ENCODE results near the gene ELFN2.

The ELFN2 gene

DNA sequence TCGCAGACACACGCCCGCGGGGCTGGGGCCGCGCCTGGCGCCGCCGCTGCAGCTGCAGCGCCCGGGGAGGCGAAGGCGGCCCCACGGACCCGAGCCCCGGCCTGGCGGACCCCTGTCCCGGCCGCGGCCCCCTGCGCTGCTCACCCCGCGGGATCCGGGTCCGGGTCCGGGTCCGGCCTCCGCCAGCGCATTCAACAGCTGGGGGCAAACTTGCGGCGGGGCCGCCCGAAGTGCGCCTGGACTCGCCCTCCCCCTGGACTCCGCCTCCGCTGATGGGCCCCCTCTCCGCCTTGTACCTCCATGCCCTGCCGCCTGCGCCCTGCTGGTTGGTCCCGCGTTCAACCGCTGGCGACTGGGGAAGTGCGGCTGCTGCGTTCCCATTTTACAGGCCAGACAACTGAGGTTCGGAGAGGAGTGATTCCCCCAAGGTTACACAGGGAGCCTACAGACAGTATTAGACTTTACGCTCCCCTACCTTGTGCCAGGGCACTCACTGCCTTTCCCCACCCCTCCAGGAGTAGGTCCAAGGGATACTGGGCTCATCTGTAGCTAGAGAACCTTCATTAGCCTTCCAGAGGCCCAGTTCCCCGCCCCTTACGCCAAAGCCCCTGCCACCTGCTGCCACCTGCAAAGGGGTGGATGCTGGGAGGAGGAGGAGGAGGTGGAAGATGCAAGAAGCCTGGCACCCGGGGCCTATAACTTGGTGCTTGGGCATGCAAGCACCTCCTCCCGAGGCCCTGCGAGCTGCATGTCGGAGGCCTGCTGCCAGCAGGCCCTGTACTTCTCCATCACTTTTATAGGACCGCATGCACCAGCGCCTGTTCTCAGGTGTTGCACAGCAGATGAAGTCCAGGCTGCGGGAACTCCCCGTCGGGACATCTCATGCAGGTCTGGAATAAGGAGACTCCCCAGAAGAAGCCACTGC lies 694 bp upstream of the ELFN2 start:
- DNase-seq (ENCODE audit: low read depth): no peak

DNA sequence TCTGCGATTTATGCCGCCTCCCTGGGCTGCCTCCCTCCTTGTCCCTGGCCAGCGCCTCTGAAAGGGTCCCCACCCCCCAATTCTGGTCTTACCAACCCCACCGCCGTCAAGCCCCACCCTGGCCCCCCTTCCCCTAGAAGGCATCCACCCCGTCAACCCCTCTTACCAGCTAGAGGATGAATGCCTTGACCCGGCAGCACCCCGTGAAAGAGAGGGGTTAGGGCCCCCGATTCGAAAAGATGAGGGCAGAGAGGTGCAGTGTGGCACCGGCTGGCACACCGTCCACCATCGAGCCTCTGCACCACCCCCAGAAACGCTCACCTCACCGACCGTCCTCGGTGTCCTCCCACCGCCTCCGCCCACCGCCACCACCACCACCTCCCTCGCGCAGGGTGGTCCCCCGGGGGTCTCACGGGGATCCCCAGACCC lies 559 bp downstream of the ELFN2 start:
- no peak for DNase-seq (ENCODE audit: low read depth)

DNA sequence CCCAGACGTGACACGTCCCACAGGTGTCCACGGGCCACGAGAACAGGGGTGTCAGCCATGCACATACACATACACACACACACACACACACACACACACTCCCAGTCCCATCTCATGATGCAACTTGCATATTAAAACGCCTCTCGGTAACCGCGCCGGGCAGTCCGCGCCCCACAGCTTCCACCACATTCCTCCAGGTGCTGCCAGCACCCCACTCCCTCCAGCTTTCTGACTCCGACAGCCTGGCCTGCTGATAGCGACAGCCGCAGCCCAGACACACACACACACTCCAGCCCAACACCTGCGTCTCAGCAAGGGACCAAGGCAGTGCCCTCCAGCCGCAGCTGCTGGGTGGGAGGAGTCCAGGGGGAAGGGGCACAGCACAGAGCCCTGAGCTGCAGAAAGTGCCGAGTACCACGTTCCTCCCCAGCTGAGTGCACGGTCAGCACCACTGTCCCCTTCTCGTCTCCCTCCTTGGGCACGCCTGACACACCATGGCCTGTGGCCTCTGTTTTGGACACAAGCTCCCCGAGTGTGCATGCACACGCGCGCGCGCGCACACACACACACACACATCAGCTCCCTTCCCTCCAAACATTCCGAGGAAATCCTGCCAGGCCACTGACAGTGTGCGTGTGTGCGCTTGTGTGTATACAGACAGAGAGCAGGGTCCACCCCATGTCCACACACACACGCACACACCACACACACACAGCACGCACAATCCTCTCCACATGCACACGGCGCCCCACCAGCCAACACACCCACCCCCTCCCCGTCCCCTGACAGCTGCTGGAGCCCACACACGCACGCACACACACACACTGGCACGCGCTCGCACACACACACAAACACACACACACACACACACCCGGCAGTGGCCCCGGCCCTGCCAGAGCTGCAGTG lies 1.2 kb downstream of the ELFN2 start:
- DNase-seq (ENCODE audit: low read depth): peak; percentile 36

DNA sequence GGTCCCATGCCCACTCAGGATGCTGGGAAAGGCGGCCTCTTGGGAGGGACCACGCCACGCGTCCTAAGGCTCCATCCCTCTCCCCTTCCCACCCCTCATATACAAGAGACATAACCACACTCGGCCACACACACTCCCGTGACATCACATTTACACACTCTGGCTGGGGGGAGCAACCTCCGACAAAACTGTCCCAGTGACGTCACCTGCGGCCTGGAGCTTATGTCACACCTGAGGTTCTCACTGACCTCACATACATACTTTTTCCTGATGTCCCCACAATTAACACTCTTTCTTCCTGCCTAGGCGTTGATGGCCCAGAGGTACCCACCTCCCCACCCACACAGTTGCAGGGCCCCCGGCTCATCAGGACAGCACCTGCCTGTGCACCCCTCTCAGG lies 1.9 kb downstream of the ELFN2 start:
- no peak for DNase-seq (ENCODE audit: low read depth)

DNA sequence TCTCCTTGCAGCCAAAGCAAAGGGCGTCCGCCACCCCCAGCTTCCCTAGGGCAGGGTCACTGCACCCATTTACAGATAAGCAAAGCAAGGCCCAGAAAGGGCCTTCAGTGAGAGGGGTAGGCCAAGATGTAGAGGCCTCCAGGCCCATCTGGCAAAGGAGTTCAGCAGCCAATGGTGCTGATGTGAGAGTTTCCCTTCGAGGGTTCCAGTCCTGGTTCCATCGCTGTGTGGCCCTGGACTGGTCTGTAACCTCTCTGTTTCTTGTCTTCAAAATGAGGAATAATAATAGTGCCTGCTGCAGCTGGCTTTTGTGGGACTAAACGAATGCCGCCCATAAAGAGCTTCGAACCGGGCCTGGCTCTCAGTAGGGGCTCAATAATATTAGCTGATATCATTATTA lies 4.0 kb downstream of the ELFN2 start:
- DNase-seq (ENCODE audit: low read depth): no peak

DNA sequence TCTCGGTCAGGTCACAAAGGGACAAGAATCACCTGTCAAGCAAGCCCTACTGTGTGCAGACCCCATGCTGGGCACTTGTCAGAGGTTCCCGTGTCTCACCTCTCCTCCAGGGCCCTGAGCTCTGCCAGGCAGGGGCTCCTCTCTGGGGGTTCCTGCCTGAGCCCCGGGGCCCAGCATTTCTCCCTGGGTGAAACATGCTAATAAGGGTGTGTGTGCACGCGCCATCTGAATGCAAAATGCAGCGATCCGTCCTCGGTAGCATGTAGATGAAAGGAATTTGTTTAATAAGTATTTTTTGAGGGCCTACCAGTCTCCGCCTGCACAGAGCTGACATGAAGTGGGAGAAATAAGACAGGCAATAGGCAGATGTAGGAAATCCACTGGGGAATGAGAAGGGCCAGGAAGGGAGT lies 5.8 kb downstream of the ELFN2 start:
- DNase-seq (ENCODE audit: low read depth): no peak

DNA sequence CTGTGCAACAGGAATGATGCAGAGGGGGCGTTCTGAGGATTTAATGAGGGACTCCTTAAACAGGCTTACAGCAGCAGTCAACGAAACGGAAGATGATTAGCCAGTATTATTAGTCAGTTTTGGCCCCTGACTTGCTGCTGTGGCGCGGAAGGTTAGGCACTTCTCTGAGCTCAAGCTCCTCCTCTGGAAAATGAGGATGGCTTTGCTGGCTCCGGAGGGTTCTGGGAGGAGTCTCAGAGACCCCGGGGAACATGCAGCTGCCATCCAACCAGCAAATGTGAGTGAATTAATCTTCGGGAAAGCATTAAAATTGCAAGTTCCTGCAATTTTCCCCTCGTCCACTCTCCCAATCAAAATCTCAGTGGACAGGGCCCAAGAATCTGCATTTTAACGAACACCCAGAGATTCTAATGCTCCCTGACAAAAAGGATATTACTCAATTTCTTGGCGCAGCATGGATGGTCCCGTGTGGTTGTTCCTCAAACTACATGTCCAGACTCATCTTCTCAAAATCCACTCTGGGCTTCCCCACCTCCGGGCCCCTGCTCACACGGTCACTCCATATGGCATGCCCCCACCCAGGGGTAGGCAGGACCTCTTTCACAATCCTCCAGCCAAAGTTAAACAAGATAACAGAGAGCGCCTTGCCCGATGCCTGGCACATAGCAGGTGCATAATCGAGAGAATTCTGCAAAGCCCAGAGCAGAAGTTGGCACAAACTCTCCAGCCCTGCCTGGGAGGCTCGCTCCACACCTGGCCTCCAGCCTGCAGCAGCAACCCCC lies 6.4 kb downstream of the ELFN2 start:
- DNase-seq (ENCODE audit: low read depth): peak; percentile 32

- peak; percentile 27 for DNase-seq (ENCODE audit: low read depth)
Measured at GRCh38 chr22:37419969-37420685, 7.2 kb downstream of the ELFN2 start.

- DNase-seq (ENCODE audit: low read depth): no peak
Measured at GRCh38 chr22:37419370-37419968, 7.8 kb downstream of the ELFN2 start.

DNA sequence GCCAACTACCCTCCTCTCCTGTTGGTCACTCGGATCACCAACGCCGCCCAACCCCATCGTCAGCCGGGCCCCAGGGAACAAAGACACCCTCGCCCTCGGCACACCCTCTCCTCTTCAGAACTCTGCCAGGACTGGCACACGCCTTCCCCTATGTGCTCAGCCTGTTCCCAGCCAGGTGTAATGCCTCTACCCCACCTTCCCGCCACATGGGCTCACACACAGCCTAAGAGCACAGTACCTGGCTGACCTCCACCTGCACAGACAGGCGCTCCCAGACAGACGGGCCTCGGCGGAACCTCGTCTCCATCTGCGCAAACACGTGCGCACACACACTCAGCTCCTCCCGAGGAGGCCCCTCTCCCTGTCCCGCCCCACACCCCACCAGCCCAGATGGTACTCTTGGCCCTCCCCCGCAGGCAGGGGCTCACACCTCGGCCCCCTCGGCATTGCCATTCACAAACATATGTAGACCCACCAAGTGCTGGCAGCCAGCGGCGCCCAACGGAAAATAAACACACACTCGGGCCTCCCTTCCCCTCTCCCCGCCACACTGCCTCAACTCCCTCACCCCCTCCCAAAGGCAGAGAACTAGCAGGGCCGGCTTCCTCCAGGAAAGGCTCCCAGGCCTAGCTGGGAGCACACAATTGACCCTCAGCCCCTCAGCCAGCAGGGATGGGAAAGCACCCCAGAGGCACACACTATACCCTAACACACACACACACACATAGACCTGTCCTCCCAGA lies 8.5 kb downstream of the ELFN2 start:
- DNase-seq (ENCODE audit: low read depth): no peak

DNA sequence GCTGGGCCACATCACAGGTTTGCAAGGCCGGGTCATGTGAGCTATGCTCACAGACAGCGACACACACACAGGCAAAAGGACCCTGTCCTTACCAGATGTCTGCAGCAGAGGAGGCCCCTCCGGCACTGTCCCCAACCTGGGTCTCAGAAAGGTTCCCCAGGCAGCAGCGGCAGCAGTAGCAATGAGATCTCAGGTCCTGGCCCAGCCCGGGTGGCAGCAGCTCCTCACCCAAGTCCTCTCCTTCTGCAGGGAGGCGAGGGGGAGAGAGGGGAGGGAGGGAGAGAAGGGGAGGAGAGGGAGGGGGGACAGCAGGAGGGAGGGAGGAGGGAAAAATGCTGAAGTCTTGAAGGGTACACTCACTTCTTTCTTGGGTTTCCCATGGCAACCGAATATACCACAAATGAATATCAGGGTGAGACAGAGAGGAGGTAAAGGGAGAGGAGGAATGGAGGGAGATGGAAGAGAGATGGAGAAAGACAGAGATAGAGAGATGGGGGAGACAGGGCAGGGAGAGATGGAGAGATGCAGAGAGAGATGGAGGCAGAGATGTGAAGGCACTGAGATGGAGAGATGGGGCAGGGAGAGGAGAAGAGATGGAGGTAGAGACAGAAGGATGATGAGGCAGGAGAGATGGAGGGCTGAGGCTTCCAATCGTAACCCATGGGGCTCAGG lies 9.5 kb downstream of the ELFN2 start:
- no peak for DNase-seq (ENCODE audit: low read depth)

- DNase-seq (ENCODE audit: low read depth): no peak
Measured at GRCh38 chr22:37417264-37417663, 10.0 kb downstream of the ELFN2 start.

GRCh38 chr22:37416827-37417226 lies 10.5 kb downstream of the ELFN2 start:
- DNase-seq (ENCODE audit: low read depth): no peak

GRCh38 chr22:37416389-37416788 lies 10.9 kb downstream of the ELFN2 start:
- DNase-seq (ENCODE audit: low read depth): no peak

- no peak for DNase-seq (ENCODE audit: low read depth)
Measured at GRCh38 chr22:37415210-37415609, 12.1 kb downstream of the ELFN2 start.

DNA sequence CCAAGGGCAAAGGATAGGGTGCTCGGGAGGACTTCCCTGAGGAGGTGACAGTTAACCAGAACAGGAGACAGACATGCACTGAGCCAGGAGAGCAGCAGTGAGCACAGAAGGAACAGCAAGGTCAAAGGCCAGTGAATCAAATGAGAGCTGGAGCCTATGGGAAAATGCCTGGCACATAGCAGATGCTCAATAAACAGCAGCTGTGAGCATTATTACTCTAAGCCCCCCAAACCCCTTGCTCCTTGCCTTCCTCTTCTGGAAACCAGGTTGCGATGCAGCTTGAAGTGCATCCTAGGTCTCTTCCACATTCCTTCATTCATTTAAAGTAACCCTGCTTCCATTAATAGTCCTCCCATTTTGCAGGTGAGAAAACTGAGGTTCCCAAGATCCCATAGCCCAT lies 13.0 kb downstream of the ELFN2 start:
- DNase-seq (ENCODE audit: low read depth): no peak

DNA sequence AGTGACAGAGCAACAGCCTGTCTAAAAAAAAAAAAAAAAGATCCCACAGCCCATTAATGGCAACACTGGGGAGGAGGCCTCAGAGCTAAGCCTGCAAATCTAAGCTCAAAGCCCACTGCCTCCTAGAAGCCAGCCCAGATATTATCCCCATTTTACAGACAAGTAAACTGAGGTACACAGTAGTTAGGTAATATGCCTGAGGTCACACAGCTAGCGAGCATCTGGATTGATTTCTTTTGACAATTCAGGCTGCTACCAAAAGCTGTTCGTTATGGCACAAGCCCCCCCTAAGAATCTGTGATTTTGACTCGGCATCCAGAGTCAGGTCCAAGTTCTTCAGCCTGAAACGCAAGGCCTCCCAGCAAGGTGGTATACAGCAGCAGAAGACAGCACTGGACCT lies 13.7 kb downstream of the ELFN2 start:
- DNase-seq (ENCODE audit: low read depth): no peak

DNA sequence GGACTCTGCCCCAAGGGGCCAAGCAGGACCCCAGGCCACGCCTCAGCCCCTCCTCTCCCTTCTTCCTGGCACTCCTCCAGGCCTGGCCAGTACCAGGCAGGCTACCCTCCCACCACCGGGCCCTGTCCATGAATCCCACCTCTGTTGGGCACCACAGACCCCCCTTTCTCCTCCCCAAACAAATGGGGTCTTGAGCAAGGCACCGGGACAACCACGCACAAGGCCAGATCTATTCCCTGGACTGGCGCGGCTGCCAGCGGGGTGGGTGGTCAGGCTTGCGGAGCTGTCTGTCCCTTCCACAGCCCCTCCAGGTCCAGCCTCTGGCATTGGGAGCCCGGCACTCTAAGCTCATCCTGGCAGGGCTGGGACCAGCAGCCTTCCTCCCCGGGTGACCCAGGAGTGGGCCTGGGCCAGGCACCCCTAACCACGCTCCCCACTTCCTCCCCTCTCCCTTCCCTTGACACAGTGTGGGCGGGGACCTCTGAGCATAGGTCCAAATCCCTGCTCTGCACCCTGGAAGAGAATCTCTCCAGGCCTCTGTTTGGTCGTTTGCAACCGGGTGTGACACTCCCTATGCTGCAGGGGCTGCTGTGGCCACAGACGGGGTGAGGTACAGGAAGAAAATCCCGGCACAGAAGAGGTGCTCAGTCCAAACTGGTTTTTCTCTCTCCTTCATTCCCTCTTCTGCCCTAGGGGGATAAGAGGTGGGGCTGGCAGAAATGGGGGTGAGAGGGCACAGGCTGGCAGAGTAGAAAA lies 14.6 kb downstream of the ELFN2 start:
- DNase-seq (ENCODE audit: low read depth): no peak

GRCh38 chr22:37411655-37412054 lies 15.6 kb downstream of the ELFN2 start:
- no peak for DNase-seq (ENCODE audit: low read depth)
